Measurements from ENCODE around the gene RAE1.
A peak's percentile ranks its signal among the peaks of the same experiment; 100 is the strongest.

RAE1 gene

DNA sequence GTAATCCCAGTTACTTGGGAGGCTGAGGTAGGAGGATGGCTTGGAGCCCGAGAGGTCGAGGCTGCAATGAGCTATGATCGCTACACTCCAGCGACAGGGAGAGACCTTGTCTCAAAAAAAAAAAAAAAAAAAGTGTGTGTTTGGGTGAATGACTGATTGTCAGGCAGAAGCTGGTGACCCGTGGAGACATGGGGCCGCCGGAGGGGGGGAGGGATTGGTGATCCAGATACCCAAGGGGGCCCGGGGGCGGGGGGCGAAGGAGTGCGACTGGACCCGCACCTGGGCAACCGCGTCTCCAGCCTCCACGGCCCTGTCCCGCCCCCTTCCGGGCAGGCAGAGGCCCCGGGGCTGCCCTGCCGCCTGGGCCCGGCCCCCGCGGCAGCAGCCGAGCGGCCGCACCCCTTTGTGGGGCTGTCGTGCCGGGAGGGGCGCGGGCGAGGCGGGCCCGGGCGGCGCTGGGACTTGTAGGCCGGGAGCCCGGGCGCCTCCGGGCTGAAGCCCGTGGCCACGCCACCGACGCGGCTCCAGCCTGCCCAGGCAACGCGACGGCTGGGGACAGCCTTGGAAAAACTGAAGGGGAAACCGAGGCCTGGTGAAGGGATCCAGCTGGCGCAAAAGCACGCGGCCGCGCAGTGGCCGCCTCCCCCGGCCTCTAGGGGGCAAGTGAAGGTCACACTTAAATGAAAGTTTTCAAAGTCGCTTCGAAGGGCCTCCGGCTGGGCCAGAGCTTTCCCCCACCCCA, 38.1 kb downstream of the RAE1 start:
- peak; percentile 40 to 45 for DNase-seq (ENCODE audit: low read depth in 2 of 2)

DNA sequence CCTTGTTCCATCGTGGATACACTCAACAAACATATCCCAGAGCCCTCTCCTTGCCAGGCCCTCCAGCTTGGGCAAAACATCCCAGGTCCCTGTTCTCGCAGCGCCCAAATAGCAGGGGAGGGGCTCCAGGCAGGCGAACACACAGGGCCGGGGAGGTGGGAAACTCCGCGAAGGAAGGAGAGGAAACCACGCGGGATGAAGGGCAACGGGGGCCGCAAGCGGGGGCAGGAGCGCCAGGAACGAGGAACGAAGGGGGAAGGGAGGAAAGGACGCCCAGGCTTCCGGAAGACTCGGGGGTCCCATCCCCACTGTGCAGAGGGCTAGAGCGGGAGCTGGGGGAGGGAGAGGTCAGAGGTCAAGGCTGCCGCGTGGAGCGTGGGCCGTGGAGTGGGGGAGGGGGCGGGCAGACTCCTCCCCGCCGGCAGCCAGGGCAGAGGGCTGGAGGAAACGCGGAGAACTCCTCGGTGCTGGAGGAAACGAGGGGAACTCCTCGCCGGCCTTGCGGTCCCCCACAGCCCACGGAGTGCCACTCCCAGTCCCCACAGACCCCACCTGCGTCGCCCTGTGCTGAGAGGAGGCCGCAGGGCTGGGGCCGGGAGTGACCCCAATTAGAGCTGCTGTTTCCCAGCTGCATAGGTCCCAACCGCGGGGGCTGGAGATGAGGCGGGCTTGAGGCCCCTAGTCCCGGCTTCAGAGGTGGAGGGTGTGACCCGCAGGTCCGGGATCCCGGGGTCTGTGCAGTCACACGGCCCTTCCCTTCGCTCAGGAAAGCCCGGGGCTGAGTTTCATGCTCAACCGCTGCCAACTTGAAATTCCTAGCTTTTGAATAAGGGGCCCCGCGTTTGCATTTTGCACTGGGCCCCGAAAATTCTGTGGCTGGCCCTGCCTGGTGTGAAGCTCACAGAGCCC, 38.9 kb downstream of the RAE1 start:
- DNase-seq (ENCODE audit: low read depth in 2 of 2): peak; percentile 39 to 58

DNA sequence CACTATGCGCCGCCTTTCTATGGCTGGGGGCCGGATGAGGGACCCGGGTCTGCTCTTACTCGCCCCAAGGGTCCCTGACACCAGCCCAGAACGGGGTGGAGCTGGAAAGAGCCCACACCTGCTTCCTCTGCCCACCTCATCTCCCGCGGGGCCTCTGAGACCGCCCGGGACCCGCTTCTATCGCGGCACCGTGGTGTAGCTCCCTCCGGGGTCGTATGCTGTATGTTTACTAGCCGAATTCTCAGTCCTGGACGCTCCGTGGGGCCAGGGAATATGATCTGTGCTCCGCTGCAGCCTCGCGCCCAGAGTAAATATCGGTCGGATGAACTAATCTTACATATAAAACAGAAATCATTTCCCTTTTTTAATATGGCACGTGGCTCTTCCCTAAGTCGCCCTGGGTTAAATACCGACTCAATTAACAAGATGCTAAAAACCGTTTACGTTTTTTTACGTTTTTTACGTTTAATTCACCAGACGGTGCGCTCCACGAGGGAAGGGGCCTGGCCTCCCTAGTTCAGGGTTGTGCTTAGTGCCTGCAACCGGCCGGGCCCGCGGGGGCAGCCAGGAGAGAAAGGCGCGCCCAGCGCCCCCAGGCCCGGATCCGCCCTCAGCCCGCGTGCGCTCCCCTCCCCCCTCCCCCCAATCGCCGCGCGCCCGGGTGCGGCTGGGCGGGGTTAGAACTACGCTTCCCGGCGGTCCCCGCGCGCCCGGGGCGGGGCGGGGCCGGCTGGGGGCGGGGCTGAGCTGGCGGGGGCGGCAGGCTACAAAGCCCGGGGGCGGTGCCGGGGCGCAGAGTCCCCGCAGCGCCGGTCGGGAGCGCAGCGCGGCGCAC, 39.8 kb downstream of the RAE1 start, which contains the start of gene RBM38:
TSS of gene RBM38 (plus strand) at position 793 of the 835 bp plus-strand sequence. CDS start 186 bp downstream, outside the sequence.
- DNase-seq (ENCODE audit: low read depth in 2 of 2): peak; percentile 73 to 77

- DNase-seq (ENCODE audit: low read depth in 2 of 2): no peak
These were observed 40.6 kb downstream of the RAE1 start for GRCh38 chr20:57391439-57392301.

DNA sequence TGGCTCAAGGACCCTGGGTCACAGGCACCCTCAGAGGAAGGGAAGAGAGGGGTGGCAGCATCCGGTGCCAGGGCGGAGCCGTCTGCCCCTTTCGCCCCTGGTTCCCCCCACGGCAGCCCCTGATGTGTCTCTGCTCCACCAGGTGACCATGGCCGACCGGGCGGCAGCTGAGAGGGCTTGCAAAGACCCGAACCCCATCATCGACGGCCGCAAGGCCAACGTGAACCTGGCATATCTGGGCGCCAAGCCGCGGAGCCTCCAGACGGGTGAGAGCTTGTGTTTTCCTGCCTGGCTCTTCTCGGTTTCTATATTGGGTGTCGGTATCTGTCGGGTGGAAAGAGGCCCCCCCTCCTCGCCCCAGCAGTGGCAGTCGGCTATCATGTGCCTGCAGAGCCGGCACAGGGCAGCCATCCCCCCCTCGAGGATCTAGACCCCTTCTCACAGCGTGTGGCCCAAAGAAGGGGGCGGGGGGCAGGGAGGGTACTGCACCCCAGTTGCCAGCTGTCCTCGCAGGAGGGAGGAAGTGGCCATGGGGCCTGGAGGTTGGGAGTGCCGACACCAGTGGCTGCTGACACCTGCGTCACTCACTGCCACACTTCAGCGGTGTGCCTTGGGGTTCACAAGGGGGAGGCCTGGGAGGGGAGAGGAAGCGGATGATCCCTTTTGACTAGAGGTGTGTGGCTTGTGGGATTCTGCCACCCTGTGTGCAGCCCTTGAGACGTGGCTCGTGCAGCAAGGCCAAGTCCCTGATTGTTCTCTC, 41.6 kb downstream of the RAE1 start:
- DNase-seq (ENCODE audit: low read depth in 2 of 2): peak; percentile 47 to 50

DNA sequence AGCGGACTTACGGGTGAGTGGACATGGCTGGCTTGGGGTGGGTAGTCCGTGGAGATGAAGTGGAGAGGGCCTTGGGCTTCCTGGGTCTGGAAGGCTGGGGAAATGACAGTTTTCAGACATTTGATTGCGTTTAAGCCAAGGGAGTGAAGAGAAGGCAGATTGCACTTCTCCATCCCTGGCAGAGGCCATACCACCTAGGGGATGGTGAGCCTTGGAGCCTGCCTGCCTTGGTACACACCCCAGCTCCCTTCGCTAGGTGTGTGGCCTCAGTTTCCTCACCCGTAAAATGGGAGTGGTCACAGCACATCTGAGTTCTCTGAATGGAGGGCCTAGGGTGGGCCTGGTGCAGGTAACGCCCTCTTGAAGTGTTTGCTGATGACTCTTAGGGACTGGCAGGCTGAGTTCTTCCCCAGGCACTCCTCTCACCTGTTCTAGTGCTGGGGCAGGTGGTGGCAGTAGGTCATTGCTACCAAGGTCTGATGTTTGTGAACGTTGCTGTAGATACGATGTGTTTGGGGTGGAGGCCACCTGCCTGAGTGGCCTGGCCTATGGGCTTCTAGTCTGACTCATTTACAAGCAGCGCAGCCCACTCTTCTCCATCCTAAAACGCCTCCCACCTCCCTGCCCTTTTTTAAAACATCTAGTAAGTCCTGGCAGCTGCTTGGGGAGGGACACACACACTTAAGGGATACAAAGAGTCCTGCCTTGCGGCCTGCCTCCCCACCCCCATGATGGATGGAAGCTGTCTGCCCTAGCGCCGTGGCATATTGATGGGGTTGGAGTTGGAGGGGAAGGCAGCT, 42.5 kb downstream of the RAE1 start:
- DNase-seq (ENCODE audit: low read depth in 2 of 2): no peak

DNA sequence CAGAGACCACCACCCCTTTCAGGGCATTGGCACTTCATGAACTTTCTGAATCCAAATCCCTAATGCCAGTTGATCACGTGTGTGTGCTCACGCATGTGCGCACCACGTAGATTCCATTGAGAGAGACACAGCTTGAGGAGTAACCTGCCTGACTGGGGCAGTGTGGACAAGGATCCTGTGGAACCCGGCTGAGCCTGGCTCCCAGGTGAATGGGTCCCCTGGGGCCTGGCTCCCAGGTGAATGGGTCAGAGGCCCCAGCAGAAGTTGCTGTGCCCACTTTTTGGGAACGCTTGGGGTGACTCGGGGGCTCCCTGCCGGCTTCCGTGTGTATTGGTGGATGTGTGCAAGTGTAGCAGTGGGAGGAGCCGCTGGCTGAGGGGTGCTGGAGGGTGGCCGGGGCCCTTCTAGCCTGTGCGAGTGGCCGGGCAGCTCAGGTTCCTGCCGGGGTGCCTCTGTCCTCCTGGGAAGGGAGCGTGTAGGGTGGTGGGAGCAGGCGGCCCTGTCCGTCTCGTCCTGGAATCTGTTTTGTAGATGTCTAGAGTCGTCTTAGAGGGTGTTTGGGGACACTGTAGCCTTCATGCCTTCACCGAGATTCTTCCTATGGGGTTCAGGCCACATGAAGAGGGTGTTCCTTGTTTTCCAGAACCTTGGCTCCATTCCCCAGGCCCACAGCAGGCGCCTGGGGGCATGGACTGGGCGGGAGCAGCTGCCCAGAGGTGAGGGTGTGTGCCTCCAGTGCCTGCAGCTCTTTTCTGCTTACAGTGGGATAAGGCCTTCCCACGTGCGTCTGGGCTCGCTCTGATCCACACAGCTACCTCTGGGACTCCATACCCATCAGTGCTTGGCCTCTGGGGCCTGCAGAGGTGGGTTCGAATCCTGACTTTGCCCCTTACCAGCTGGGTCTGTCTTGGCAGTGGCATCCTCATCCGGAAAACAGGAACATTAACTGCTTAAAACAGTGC, 43.3 kb downstream of the RAE1 start:
- DNase-seq (ENCODE audit: low read depth in 2 of 2): no peak

GRCh38 chr20:57395111-57395966, 44.3 kb downstream of the RAE1 start:
- DNase-seq (ENCODE audit: low read depth in 2 of 2): no peak

- no peak for DNase-seq (ENCODE audit: low read depth in 2 of 2)
These were observed 45.3 kb downstream of the RAE1 start for GRCh38 chr20:57396212-57396983.

GRCh38 chr20:57396984-57397692, 46.1 kb downstream of the RAE1 start:
- DNase-seq (ENCODE audit: low read depth in 2 of 2): no peak

DNA sequence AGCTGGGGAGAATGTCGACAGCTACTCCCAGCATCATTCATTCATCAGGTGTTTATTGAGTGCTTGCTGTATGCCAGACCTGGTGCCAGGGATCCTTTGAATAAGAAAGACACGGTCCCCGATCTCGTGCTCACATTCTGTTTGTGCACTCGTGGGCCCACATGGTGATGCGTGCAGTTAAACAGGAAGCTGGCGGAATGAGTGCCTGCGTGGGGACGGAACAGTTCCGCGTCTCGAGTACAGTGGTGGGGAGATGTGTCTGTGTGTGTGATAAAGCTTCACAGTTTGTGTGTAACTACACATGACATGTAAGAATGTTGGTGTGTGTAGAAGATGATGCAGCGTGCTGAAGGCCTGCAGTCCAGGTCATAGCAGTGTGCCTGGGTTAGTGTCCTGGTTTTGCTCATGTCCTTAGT, 46.6 kb downstream of the RAE1 start:
- peak in 1 of 2 donors; percentile 23 for DNase-seq (ENCODE audit: low read depth in 2 of 2)

DNA sequence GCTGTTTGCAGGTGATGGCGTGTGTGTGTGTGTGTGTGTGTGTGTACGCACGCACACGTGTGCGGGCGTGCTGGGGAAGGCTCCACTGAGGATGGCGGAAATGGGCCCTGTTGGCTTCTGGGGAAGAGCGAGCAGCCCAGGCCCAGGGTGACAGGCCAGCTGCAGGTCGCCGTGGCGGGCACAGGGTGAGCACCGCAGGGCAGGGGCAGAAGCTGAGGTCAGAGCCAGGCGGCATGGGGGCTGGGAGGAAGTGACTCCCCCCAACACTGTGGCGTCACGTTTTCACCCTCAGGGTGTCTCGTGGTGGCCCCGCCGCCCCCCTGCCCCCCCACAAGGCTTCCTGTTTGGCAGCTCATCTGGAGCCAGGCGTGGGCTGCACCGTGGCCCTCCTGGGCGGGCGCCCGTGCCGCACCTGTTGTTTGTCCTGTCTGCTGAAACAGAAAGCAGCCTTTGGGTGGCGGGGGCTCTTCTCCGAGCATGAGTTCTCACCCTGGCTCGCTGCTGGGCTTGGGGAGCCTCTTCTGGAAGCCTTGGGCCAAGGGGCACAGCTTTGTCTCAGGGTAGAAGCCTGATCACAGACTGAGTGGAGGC, 47.3 kb downstream of the RAE1 start:
- peak; percentile 62 to 68 for DNase-seq (ENCODE audit: low read depth in 2 of 2)

DNA sequence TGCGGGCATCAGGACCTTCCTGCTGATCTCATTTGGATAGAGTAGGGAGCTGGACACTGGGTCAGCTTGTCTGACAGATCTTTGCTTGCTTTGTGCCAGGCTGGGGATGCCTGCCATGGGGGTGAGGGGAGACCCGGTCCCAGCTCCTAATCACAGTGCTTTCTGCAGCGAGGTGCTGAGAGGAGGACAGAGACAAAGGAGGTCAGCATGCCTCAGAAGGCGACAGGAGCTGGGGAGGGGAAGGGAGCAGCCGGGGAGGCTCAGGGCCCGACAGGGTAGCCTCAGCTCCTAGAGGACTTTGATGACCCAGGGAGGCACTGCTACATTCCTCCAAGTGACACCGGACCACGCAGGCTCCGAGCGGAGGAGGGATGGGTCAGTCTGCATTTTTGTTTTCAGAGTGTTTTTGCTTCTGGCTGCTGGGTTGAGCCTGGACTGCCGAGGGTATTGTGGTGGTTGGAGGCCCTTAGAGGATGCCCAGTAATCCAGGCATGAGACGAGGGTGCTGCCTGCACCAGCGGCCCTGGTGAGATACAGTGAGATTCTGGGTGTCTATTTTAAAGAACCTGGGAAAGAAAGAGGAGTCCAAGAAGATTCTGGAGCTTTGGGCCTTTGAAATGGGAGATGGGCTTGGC, 48.0 kb downstream of the RAE1 start:
- DNase-seq (ENCODE audit: low read depth in 2 of 2): no peak

DNA sequence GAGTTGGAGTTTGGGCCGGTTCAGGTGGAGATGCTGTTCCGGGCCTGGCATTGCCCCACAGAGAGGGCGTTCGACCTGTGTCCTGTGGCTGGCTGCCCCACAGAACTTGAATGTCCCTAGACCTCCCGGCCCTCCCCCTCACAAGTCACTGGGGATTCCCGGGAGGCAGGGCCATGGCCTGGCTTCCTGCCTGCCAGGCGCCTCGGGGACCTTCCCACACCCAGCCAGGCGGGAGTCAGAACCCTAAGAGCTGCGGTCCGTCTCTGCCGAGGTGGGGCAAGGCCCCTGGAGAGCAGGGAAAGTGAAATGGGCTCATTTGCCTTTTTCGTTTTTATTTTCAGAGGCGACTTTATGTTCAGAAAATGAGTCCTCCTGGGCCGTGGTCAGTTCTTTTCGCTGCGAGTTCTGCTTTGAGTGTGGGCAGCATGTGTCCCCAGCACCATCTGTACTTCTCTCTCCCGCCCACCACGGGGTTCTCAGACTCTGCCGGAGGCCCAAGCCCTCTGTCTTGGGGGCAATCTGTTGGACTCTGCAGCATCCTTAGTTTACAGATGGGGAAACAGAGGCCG, 48.6 kb downstream of the RAE1 start:
- DNase-seq (ENCODE audit: low read depth in 2 of 2): peak; percentile 29 to 43

Measured in activated CD4-positive, alpha-beta T cell treated with anti-CD3 and anti-CD28 coated beads for 24 hours (primary cell).